ENCODE measurements around the gene PPT1.

GRCh38 chr1:40047769-40048168, 49.3 kb downstream of the PPT1 start:
- no peak for TF ChIP-seq CTCF (optimal IDR thresholded peaks at IDR 0.05 in 1 of 3, IDR thresholded peaks at IDR 0.05 in 1 of 3, conservative IDR thresholded peaks at IDR 0.05 in 1 of 3; ENCODE audit: extremely low read depth in 1 of 3, insufficient read depth in 2 of 3, low read length in 3 of 3)
- TF ChIP-seq EZH2 (IDR thresholded peaks at IDR 0.05; ENCODE audit: low read length), result no peak

Data from keratinocyte (primary cell).